GM19351 (cell line): ENCODE data around the gene SMIM5.
"Not testable (repeated sequence)": the region's sequence is repeated elsewhere in the genome, so short reads cannot be mapped to it uniquely, and the experiment has no call there.

Source experiments
- ATAC-seq: cut with Tn5 transposase; IDR thresholded peaks from one replicate; pipeline ENCODE4 v1.9.1; 2021; ENCODE audit warnings: mild to moderate bottlenecking, moderate library complexity; ENCODE audit not compliant: unreplicated experiment

SMIM5 gene

DNA sequence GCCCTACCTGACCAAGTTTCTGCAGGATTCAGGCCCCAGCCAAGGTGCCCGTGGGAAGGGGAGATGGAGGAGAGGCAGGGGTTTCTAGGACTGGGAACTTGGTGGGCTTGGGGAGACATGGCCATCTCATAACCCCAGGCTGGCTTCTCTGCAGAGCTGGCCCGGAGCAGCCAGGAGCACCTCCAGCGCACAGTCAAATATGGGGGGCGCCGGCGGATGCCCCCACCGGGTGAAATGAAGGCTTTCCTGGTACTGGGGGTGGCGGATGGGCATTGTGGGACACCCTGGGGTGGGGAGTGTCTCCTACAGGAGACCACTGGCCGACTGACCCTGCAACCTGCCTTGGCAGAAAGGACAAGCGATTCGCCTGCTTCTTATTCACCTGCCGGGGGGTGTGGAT, 9.2 kb upstream of the SMIM5 start:
- no peak for ATAC-seq

DNA sequence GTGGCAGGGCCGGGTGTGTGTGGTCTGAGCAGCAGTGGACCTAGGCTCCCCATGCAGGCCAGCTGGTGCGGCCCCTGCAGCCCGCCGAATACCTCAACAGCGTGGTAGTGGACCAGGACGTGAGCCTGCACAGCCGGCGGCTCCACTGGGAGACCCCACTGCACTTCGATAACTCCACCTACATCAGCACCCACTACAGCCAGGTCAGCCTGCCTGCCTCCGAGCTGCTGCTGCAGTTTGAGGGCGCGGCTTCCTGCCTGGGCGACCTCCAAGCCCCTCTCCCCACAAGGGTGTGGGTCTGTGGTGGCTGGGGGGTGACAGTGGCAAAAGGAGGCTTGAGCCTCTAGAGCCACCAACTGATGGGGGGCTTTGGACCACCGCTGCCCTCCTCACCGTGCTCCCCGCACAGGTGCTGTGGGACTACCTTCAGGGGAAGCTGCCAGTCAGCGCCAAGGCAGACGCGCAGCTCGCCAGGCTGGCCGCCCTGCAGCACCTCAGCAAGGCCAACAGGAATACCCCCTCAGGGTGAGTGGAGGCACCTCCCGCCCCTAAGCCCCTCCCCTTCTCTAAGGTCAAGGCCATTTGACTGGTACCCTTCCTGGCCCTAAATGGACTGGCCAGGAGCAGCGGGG, 8.4 kb upstream of the SMIM5 start:
- no peak for ATAC-seq

DNA sequence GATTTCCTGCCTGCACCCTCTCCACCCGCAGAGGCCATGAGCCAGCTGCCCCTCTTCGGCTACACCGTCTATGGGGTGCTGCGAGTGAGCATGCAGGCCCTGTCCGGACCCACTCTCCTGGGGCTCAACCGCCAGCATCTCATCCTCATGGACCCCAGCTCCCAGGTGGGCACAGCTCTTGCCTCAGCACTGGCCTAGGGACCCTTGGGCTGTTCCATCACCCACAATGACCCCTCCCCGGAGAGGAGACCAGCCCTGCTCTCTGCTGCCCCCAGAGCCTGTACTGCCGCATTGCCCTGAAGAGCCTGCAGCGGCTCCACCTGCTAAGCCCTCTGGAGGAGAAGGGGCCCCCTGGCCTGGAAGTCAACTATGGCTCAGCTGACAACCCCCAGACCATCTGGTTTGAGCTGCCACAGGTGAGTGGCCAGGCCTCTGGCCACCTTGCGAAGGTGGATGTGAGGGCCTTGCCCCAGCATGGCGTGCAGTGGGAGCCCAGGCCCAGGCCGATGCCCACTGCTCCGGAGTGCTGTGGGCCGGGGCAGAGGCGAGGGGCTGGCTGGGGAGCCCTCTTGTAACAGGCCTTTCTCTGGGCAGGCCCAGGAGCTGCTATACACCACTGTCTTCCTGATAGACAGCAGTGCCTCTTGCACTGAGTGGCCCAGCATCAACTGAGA, 7.3 kb upstream of the SMIM5 start:
- ATAC-seq: no peak

DNA sequence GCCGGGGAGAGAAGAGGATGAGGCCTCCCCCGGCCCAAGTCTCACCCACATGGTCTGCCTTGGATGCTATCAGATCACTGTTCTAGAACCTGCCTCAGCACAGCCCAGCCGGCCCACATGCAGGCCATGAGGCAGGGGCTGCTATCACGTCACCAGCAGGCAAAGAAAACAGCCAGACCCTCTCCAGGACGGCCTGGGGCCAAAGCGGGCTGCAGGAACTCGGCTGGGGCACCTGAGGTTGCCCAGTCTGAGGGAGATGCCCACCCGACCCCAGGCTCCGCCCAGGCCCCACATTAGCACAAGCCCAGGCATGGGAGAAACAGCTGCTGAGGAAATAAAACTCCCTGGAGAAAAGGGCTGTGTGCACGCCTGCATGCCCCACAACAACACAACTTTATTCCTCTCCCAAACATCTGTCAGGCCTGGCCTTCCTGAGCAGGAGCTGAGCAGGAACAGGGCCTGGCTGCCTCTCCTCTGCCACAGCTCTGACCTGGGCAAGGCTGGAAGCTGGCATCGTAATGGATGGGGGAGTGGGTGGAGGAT, 6.7 kb upstream of the SMIM5 start:
- ATAC-seq: no peak

DNA sequence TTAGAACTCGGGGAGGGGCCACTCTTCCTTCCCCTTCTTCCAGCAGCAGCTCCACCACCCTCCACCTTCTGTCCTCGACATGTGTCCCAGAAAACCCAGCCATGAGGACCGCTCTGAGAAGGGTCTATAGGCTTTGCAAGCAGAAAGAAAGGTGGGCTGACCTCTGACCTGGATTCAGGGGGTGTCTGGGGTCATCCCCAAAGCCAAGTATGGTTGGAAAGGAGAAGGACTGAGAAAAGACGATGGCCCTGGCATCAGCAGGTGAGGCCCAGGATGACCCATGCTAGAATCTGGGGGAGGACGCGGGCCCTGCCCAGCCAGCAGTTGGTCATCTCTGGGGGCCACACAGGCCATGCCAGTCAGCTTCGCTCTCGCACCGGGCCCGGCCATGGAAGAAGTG, 6.1 kb upstream of the SMIM5 start:
- no peak for ATAC-seq

DNA sequence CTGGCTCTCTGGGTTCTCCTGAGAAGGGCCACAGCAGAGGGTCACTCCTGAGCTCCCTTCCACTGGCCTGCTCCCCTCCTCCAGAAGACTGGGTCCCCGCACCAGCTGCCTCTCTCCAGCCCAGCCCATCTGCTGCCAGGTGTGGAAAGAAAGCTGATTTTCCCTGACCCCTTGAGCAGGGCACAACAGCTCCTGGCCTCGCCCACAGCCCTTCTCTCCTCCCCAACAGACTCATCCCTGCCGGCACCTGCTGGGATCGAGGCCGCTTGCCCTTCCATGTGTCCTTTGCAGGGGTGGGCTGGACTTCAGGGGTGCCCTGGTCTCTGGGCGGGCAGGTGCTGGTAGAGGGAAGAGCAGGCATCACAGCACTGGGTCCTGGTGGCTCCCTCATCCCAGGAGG, 4.8 kb upstream of the SMIM5 start:
- ATAC-seq: no peak

GRCh38 chr17:75629157-75629556, 4.1 kb upstream of the SMIM5 start:
- no peak for ATAC-seq

- ATAC-seq: no peak
Measured at GRCh38 chr17:75630071-75630917, 2.9 kb upstream of the SMIM5 start.

DNA sequence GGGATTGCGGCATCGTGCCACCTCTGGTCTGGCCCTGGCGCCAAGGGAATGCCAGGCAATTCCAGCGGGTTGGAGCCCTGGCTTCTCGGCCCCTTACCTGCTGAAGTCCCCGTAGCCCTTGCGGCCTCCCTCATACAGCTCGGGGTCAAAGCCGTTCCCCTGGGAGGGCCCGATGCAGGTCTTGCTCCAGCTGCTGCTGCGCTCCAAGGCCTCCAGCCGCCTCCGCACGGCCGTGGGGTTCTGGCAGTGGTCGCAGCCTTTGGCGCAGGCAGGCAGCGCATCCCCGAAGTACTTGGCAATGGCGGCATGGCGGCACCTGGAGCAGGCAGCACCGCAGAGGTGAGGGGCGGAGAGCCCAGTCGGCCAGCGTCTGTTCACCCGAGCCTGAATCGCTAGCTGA, 1.9 kb upstream of the SMIM5 start:
- no peak for ATAC-seq

- ATAC-seq: no peak
Measured at GRCh38 chr17:75632428-75632827, 806 bp upstream of the SMIM5 start.

DNA sequence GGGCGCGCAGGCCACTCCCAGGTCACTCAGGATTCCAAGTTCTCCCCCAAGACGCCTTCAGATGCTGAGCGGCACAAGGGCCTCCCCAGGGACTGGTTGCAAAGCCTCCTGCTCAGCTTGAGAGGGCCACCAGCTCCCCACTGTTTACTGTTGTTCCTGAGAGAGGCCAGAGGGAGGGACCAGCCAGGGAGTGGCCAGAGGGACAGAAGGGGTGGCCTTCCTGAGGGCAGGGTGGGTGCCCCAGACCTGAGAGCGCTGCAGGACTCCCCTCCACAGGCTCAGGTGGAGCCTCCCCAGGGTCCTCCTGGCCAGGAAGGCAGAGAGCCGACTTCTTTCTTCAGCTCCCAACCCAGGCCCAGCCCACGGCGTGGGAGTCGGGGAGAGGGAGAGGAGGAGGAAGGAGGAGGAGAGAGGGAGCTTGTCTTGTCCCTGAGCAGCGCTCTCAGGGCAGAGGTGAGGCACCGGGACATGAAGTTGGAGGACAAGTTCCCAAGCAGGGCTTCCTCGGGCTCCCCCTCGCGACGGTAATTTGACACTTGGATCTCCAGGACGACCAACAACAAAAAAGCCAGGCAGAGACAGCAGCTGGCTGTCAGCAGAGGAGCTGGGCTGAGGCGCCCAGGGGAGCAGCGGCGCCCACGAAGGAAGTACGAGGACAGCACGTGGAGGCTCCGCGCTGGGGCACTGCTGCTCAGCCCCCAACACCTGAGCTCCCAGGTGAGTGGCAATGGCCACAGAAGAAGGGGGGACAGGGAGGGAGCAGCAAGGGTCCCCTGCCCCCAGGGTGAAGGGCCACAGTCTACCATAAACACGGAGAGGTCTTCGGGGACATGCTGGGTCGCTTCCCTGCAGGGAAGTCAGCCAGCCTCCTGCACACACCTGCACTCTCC, 497 bp downstream of the SMIM5 start:
- no peak for ATAC-seq

DNA sequence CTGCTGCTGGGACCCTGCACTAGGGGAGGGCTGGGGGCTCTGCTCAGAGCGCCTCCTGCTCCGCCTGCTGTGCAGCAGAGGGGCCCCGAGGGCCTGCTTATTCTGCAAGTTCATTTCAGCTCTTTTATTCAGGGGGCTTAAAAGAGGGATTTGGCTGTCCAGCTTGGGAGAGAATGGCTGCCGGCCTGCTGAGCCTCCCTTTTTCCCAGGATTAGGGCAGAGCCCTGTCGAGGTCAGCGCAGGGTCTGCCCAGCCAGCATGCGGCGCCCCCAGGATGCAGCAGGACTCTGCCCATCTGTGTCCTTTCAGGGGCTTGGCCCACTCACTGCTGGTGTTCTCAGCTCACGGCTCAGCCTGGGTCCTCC, 1.1 kb downstream of the SMIM5 start:
- ATAC-seq: no peak

DNA sequence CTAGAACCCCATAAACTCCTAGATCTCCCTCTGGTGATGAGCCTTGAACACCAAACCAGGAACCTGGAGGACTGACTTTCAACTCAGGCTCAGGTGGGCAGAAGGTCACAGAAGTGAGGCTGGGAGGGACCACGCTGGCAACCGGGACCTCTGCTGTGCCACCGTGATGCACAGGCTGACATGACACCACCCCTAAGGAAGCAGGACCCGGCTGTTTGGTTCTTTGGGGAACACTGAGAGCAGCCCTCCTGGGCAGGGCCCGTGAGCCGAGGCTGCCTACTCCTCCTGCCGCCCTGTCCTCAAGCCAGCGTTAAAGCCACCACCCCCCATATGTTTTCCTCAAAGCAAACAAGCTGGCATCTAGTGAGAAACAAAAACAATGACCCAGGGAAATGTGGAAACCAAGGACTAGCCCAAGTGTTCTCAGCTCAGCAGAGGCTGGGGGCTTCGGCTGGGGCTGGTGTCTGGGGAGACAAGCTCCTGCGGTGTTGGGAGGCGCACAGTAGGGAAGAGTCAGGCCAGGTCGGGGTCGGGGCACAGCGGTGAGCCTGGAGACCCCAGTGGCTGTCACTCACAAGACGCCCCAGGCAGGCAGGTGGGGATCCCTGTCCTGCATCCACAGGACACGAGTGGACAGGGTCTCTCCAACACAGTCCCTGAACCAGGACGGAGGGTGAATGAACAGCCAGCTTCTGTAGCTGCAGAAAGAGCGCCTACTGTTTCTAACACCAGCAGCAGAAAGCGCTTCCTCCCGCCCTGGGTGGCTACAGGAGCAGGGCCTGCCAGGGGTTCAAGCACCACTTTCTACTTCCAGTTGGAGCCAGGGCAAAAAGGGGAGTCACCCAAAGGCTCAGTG, 1.7 kb downstream of the SMIM5 start:
- ATAC-seq: no peak

DNA sequence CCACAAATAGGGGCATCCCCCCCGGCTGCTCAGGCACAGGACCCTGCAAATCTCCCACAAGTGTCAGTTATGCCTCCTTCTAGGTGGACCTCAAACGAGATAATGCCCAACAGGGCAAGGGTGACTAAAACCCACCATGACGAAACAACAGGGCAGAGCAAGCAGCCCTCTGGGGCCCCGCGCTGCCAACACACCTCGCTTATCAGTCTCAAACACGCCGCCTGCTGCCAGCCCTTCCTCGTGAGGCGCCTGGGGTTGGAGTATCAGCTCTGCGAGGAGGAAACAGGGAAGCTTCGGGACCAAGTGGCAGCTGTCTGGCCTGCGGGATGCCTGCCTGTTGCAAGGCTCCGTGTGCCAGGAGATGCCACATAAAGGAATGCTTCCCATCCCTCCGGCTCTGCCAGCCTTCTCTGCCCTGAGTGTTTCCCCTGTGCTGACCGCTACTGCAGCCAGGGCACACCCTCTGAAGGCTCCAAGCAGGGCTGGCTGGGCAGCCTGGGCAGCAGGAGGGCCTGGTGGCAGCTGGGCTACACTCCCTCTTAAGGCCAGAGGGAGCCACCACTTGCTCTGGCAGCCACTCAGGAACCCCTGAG, 2.5 kb downstream of the SMIM5 start:
- ATAC-seq: no peak

- ATAC-seq: no peak
Measured at GRCh38 chr17:75636381-75637142, 3.3 kb downstream of the SMIM5 start.

GRCh38 chr17:75637143-75637538, 3.9 kb downstream of the SMIM5 start:
- ATAC-seq: no peak

DNA sequence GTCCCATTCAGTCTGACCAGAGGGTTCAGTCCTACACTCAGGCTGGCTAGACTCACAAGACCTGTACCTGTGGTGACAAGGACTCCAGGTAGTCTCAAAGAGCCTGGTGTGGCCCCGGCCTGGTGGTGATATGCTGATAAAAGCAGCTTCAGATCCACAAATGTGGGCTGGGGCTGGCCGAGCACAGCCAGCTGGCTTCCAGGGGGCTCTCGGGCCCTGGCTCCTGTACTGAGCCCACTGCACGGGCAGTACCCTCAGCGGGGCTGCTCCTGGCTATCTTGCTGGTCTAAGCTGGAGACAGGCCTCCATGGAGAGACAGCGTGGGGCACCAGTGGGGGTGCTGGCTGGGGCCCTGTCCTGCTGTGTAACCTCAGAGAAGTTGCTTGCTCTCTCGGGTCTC, 4.3 kb downstream of the SMIM5 start:
- ATAC-seq: no peak

DNA sequence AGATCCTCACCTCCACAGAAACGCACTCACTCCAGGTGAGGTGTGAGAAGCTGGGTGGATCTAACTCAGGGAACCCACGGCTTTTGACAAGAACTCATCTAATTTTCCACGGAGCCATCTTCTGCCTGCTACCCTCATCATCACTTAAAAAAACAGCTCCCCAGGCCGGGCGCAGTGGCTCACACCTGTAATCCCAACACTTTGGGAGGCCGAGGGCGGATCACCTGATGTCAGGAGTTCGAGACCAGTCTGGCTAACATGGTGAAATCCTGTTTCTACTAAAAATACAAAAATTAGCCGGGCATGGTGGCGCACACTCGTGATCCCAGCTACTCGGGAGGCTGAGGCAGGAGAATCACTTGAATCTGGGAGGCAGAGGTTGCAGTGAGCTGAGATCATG, 4.8 kb downstream of the SMIM5 start:
- ATAC-seq: not testable (repeated sequence)

- no peak for ATAC-seq
Measured at GRCh38 chr17:75638893-75639292, 5.7 kb downstream of the SMIM5 start.
